K562 (cell line): Measurements from ENCODE around the gene C16orf96. TPM values are rescaled to one million over a fixed set of nuclear protein-coding genes. Genes with fewer than 3 reads are reported as not detected.
"Not testable (repeated sequence)": the region's sequence is repeated elsewhere in the genome, so short reads cannot be mapped to it uniquely, and the experiment has no call there.

Experiments used
- ATAC-seq: fragments of 200-7000 bp; cut with Tn5 transposase; 3 replicates; pipeline ENCODE4 v1.9.1; 2020; ENCODE audit warnings: moderate library complexity
- BruUV-seq: library from RNA; stranded (reverse); fragments of 400-500 nt; replicated peaks from 2 replicates; lab custom pipeline; 2021; lab: Mats Ljungman, UMichigan
- CTCF ChIA-PET: fragments of 300-600 bp; formaldehyde crosslinking; extraction: SDS; loops from one replicate; lab custom pipeline; 2021; ENCODE audit warnings: low intra/inter-chr PET ratio; lab: Yijun Ruan, JAX
- POLR2A ChIA-PET: fragments of 300-600, 350-650 bp; sonication (Branson Sonifier 250); formaldehyde crosslinking; extraction: SDS; loops from one replicate; lab custom pipeline; 2021; ENCODE audit warnings: antibody characterized with exemption, inconsistent platforms; lab: Yijun Ruan, JAX
- DNase-seq, 4 experiments: peaks; one replicate each; pipeline versions ENCODE4 v3.0.0 to v3.0.0-alpha.2; 2011 to 2018; ENCODE audit warnings: low spot score in 3 of 4, mixed read lengths in 3 of 4; ENCODE audit errors: extremely low read depth in 1 of 4
- FAIRE-seq: peaks from 2 replicates; lab custom pipeline; 2011; peaks lifted over from hg19 to GRCh38; lab: Jason Lieb, UNC
- H2AFZ ChIP-seq: 2 replicates; pipeline ENCODE4 v1.6.0; 2011; ENCODE audit warnings: low read depth, low read length, control low read depth, inconsistent platforms
- H3K27ac ChIP-seq: fragments of 200-600 bp; 3 replicates; pipeline ENCODE4 v1.8.0; 2011; ENCODE audit warnings: low read depth, mild to moderate bottlenecking, control low read depth, inconsistent platforms, low read length, moderate library complexity, mixed read lengths; ENCODE audit errors: extremely low read depth
- H3K27me3 ChIP-seq, 2 experiments: fragments of 300-600 bp in 1 of 2; 2 replicates in 1 of 2; 3 replicates in 1 of 2; pipeline versions ENCODE4 v1.6.0 to v1.8.0; 2011; ENCODE audit warnings: inconsistent platforms in 2 of 2, low read length in 2 of 2, mild to moderate bottlenecking in 1 of 2, mixed read lengths in 1 of 2, moderate library complexity in 1 of 2; ENCODE audit not compliant: control insufficient read depth in 2 of 2, insufficient read depth in 2 of 2
- H3K36me3 ChIP-seq: fragments of 300-600 bp; 3 replicates; pipeline ENCODE4 v1.8.0; 2011; ENCODE audit warnings: mild to moderate bottlenecking, low read length, inconsistent platforms; ENCODE audit not compliant: control insufficient read depth, insufficient read depth
- H3K4me1 ChIP-seq, 2 experiments: fragments of 200-600 bp in 1 of 2; replicated peaks in 1 of 2; 2 replicates in 1 of 2; 3 replicates in 1 of 2; pipeline versions ENCODE4 v1.5.1 to v1.8.0; 2011; ENCODE audit warnings: inconsistent platforms in 2 of 2, low read length in 2 of 2, mild to moderate bottlenecking in 1 of 2, mixed read lengths in 1 of 2, moderate library complexity in 1 of 2; ENCODE audit not compliant: control insufficient read depth in 2 of 2, insufficient read depth in 2 of 2
- H3K4me2 ChIP-seq: 2 replicates; pipeline ENCODE4 v1.6.1; 2011; ENCODE audit warnings: low read length, control low read depth, inconsistent platforms, mixed read lengths; ENCODE audit not compliant: insufficient read depth
- H3K4me3 ChIP-seq: fragments of 200-600 bp; sonication (generic), shearing (Covaris generic); 2 replicates; pipeline ENCODE4 v1.5.1; 2016; ENCODE audit warnings: control low read depth, inconsistent platforms
- H3K79me2 ChIP-seq: fragments of 200-600 bp; 3 replicates; pipeline ENCODE4 v1.8.0; 2011; ENCODE audit warnings: low read length, inconsistent platforms; ENCODE audit not compliant: control insufficient read depth, insufficient read depth
- H3K9ac ChIP-seq, 2 experiments: 2 replicates each; pipeline versions ENCODE4 v1.6.0 to v1.6.1; 2011; ENCODE audit warnings: low read depth in 2 of 2, low read length in 2 of 2, control low read depth in 1 of 2, inconsistent platforms in 1 of 2, mild to moderate bottlenecking in 1 of 2, mixed read lengths in 1 of 2; ENCODE audit not compliant: insufficient read depth in 1 of 2
- H3K9me1 ChIP-seq: one replicate; pipeline ENCODE4 v1.6.0; 2011; ENCODE audit warnings: inconsistent platforms, mild to moderate bottlenecking, low read length, moderate library complexity; ENCODE audit not compliant: control insufficient read depth, insufficient read depth
- H3K9me3 ChIP-seq: replicated peaks from 2 replicates; pipeline ENCODE4 v1.5.1; 2011; ENCODE audit warnings: low read depth, low read length, inconsistent platforms; ENCODE audit not compliant: control insufficient read depth, insufficient read depth
- H4K20me1 ChIP-seq: replicated peaks from 2 replicates; pipeline ENCODE4 v1.6.1; 2011; ENCODE audit warnings: low read length, inconsistent platforms, mixed read lengths; ENCODE audit not compliant: control insufficient read depth, insufficient read depth
- DPF2 ChIP-seq: fragments of 450-650 bp; IDR thresholded peaks from 2 replicates; pipeline ENCODE4 v1.6.1; 2016
- JUND ChIP-seq, 2 experiments: IDR thresholded peaks; 2 replicates in 1 of 2; 3 replicates in 1 of 2; pipeline ENCODE4 v1.6.1; 2011; ENCODE audit warnings: borderline replicate concordance in 2 of 2, low read depth in 2 of 2, low read length in 2 of 2, improper control_type of control experiment in 1 of 2, missing biosample characterization in 1 of 2, missing genetic modification characterization in 1 of 2, missing genetic modification reagents in 1 of 2
- NFE2 ChIP-seq: IDR thresholded peaks from 2 replicates; pipeline ENCODE4 v1.6.1; 2014; ENCODE audit warnings: antibody characterized with exemption, low read depth
- WGBS: fragments of 100-300 bp; shearing (Covaris generic); methylation state at CpG from one replicate; pipeline ENCODE4 v1.1.6; 2016; ENCODE audit warnings: low coverage, mixed read lengths; ENCODE audit not compliant: insufficient coverage; ENCODE audit errors: missing lambda C conversion rate; 5-methylcytosine and 5-hydroxymethylcytosine counted together
- in situ Hi-C: fragments of 300-500 bp; cut with MboI; formaldehyde crosslinking; loops from 4 replicates; pipeline ENCODE4 v1.15.0; 2018; ENCODE audit warnings: inconsistent platforms, mixed read lengths
- intact Hi-C: fragments of 100-400 bp; cut with micrococcal nuclease; formaldehyde crosslinking; loops from 2 replicates; pipeline ENCODE4 v1.14.2; 2022
- polyA plus RNA-seq, 8 experiments: library from polyadenylated mRNA; depleted of rRNA in 4 of 8; stranded (reverse) in 5 of 8; unstranded in 3 of 8; fragments of >200 nt; fragmentation: Nextera tagmentation in 2 of 8; fragmentation: Illumina TruSeq in 1 of 8; extraction: Ambion mirVana in 2 of 8; extraction: Trizol in 1 of 8; gene quantifications; 2 replicates each; pipeline versions ENCODE4 v1.2.1 to v1.2.3, GENCODE V29; 2011 to 2014; ENCODE audit warnings: inconsistent platforms in 1 of 8, missing spikeins in 1 of 8
- total RNA-seq, 7 experiments: library from RNA; depleted of rRNA in 6 of 7; stranded (reverse); fragments of >200 nt in 6 of 7; fragmentation: Illumina TruSeq in 2 of 7; extraction: Trizol in 2 of 7; gene quantifications; 2 replicates each; pipeline versions ENCODE4 v1.2.1 to v1.2.3, GENCODE V29; 2011 to 2021; ENCODE audit warnings: low replicate concordance in 1 of 7
- TF ChIP-seq, protein P1 (sequence below), 2 experiments: fragments of 450-650 bp in 1 of 2; sonication (generic) in 1 of 2; formaldehyde crosslinking in 1 of 2; IDR thresholded peaks in 1 of 2; conservative IDR thresholded peaks in 1 of 2; 2 replicates each; pipeline versions ENCODE4 v1.6.1 to v1.8.1; 2016 to 2023; ENCODE audit warnings: mild to moderate bottlenecking in 2 of 2, moderate library complexity in 2 of 2, inconsistent platforms in 1 of 2, missing genetic modification reagents in 1 of 2
- TF ChIP-seq, protein P2 (sequence below): fragments of 250-450 bp; sonication (Bioruptor Pico); IDR thresholded peaks from 2 replicates; pipeline ENCODE4 v1.8.0; 2022; ENCODE audit warnings: moderate library complexity, mild to moderate bottlenecking, inconsistent platforms

Gene C16orf96
- total and polyA plus RNA-seq, 9 of the 15 experiments (the other 6 are each of a cell fraction or from before 2014, with no cell fraction given): not detected

DNA sequence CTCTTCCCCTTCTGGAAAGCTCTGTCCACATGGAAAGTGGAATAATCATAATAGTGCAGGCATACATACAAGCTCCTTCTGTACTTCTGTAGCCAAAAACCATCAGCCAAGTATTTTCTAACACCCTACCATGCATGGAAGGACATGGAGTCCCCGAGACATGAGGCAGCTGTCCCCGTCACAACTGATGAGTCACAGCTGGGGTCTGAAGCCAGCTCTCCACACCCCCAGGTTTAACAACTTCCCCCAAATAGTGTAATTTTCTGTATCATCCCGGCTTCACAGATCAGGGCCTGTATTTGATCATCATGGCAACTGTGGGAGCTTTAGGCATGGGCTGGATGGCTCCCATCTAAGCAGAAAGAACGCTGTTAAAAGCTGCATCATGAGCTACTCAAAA, 16.6 kb downstream of the C16orf96 start:
- DNase-seq (peak; percentile 11 to 29 (median 20)), ATAC-seq (peak; percentile 48; the same call in 1 of the 3 replicates), FAIRE-seq (no peak)
- 13% methylated on average over 4 of the region's 4 CpGs for WGBS
- intact Hi-C loops: no loop called here
- POLR2A ChIA-PET: interaction anchor here (1.4 kb wide), 1 partner anchor 8 kb away, joined by 3 read pairs; no protein-coding TSS in a partner anchor
- no peak overlapping the region for H3K4me3 ChIP-seq
- no peaks in the 10 kb centered on the region for H3K36me3 ChIP-seq
- no peak overlapping the region for H3K27ac ChIP-seq
- in situ Hi-C loops: no loop called here
- TF ChIP-seq NFE2 (0 out of 2 replicates have a peak, but pooled peaks have one; percentile 15), DPF2 (0 out of 2 replicates have a peak, but pooled peaks have one; percentile 17), JUND (IDR thresholded peaks at IDR 0.05; ENCODE audit: borderline replicate concordance, low read depth, low read length) (0 out of 2 replicates have a peak, but pooled peaks have one; percentile 8), JUND (tag; IDR thresholded peaks at IDR 0.05; ENCODE audit: borderline replicate concordance, low read depth, low read length) (no peak)
- TF ChIP-seq, protein P1, sequence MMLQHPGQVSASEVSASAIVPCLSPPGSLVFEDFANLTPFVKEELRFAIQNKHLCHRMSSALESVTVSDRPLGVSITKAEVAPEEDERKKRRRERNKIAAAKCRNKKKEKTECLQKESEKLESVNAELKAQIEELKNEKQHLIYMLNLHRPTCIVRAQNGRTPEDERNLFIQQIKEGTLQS (IDR thresholded peaks at IDR 0.05): peak; percentile 51; the same call in 1 of the 2 replicates
- TF ChIP-seq, protein P1 (CRISPR knock-in tag; conservative IDR thresholded peaks at IDR 0.05): no peak
- TF ChIP-seq, protein P2, sequence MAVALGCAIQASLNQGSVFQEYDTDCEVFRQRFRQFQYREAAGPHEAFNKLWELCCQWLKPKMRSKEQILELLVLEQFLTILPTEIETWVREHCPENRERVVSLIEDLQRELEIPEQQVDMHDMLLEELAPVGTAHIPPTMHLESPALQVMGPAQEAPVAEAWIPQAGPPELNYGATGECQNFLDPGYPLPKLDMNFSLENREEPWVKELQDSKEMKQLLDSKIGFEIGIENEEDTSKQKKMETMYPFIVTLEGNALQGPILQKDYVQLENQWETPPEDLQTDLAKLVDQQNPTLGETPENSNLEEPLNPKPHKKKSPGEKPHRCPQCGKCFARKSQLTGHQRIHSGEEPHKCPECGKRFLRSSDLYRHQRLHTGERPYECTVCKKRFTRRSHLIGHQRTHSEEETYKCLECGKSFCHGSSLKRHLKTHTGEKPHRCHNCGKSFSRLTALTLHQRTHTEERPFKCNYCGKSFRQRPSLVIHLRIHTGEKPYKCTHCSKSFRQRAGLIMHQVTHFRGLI (CRISPR knock-in tag): no peak
- no TSS peak for BruUV-seq
- no peaks in the 10 kb centered on the region for H3K79me2 ChIP-seq
- no peaks in the 10 kb centered on the region for H3K9me3 ChIP-seq
- no peak overlapping the region for H3K9ac ChIP-seq
- H3K27me3 ChIP-seq: peaks cover 17 to 55% of the 10 kb centered on the region in 2 experiments
- H3K4me2 ChIP-seq: no peak overlapping the region
- H2AFZ ChIP-seq: no peak overlapping the region
- no peaks in the 10 kb centered on the region for H4K20me1 ChIP-seq
- H3K4me1 ChIP-seq: no peaks in the 10 kb centered on the region
- CTCF ChIA-PET: no interaction called here
- no peaks in the 10 kb centered on the region for H3K9me1 ChIP-seq

DNA sequence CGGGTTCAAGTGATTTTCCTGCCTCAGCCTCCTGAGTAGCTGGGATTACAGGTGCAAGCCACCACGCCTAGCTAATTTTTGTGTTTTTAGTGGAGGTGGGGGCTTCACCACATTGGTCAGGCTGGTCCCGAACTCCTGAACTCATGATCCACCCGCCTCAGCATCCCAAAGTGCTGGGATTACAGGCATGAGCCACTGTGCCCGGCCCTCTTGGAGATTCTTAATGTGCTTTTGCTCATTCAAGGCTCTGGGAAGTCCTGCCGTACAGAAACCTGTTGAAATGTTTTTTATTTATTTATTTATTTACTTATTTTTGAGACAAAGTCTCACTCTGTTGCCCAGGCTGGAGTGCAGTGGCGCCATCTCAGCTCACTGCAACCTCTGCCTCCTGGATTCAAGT, 17.8 kb downstream of the C16orf96 start:
- intact Hi-C loops: not testable (repeated sequence)

More for the DNA sequence above, 17.8 kb downstream of the C16orf96 start:
- WGBS: 14% methylated on average over 6 of the region's 7 CpGs
- H3K79me2 ChIP-seq, H3K9me1 ChIP-seq, H3K4me1 ChIP-seq, H2AFZ ChIP-seq, H3K4me2 ChIP-seq, FAIRE-seq, H3K27ac ChIP-seq, H4K20me1 ChIP-seq, CTCF ChIA-PET, H3K9ac ChIP-seq, in situ Hi-C loops, BruUV-seq, H3K9me3 ChIP-seq, H3K4me3 ChIP-seq, ATAC-seq, H3K36me3 ChIP-seq, DNase-seq: not testable (repeated sequence)
- POLR2A ChIA-PET: interaction anchor here (0.6 to 1.4 kb wide), 3 partner anchors 8 to 71 kb away, joined by 3 to 4 read pairs (median 3); no protein-coding TSS in a partner anchor
- H3K27me3 ChIP-seq: peaks cover 17 to 54% of the 10 kb centered on the region in 2 experiments
